Nephron (organoid): ENCODE data around the gene FAM131C.

Experiments
- H3K27ac Mint-ChIP-seq, 3 experiments: 2 replicates each; pipeline ENCODE4 v1.8.0; 2020; ENCODE audit warnings: mixed read lengths in 3 of 3, mild to moderate bottlenecking in 2 of 3, moderate library complexity in 1 of 3
- H3K27me3 Mint-ChIP-seq: 2 replicates; pipeline ENCODE4 v1.8.0; 2021; ENCODE audit warnings: low read depth, mild to moderate bottlenecking, moderate library complexity, mixed read lengths
- H3K36me3 Mint-ChIP-seq: 2 replicates; pipeline ENCODE4 v1.8.0; 2020; ENCODE audit warnings: low read depth, mixed read lengths
- H3K4me1 Mint-ChIP-seq: 2 replicates; pipeline ENCODE4 v1.8.0; 2020; ENCODE audit warnings: mixed read lengths
- H3K4me3 Mint-ChIP-seq, 3 experiments: 2 replicates each; pipeline ENCODE4 v1.8.0; 2020; ENCODE audit warnings: mild to moderate bottlenecking in 3 of 3, mixed read lengths in 3 of 3, moderate library complexity in 2 of 3
- H3K9me3 Mint-ChIP-seq: 2 replicates; pipeline ENCODE4 v1.8.0; 2020; ENCODE audit warnings: mixed read lengths
- TF ChIP-seq, protein P1 (sequence below), 3 experiments: fragments of 200-600 bp; sonication (generic); IDR thresholded peaks; one replicate each; pipeline ENCODE4 v1.5.0; 2021; ENCODE audit warnings: antibody characterized with exemption in 3 of 3; ENCODE audit not compliant: unreplicated experiment in 3 of 3

Gene FAM131C

GRCh38 chr1:16119926-16120325, 46.5 kb upstream of the FAM131C start:
- TF ChIP-seq, protein P1, sequence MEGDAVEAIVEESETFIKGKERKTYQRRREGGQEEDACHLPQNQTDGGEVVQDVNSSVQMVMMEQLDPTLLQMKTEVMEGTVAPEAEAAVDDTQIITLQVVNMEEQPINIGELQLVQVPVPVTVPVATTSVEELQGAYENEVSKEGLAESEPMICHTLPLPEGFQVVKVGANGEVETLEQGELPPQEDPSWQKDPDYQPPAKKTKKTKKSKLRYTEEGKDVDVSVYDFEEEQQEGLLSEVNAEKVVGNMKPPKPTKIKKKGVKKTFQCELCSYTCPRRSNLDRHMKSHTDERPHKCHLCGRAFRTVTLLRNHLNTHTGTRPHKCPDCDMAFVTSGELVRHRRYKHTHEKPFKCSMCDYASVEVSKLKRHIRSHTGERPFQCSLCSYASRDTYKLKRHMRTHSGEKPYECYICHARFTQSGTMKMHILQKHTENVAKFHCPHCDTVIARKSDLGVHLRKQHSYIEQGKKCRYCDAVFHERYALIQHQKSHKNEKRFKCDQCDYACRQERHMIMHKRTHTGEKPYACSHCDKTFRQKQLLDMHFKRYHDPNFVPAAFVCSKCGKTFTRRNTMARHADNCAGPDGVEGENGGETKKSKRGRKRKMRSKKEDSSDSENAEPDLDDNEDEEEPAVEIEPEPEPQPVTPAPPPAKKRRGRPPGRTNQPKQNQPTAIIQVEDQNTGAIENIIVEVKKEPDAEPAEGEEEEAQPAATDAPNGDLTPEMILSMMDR (IDR thresholded peaks at IDR 0.05; ENCODE audit: unreplicated experiment in 3 of 3): no peak
- Mint-ChIP-seq H3K4me3 (no peak overlapping the region), H3K9me3 (no peaks in the 10 kb centered on the region), H3K4me1 (peaks cover 51% of the 10 kb centered on the region), H3K27ac (no peak overlapping the region), H3K36me3 (peaks cover 10% of the 10 kb centered on the region), H3K27me3 (peaks cover 4% of the 10 kb centered on the region)

DNA sequence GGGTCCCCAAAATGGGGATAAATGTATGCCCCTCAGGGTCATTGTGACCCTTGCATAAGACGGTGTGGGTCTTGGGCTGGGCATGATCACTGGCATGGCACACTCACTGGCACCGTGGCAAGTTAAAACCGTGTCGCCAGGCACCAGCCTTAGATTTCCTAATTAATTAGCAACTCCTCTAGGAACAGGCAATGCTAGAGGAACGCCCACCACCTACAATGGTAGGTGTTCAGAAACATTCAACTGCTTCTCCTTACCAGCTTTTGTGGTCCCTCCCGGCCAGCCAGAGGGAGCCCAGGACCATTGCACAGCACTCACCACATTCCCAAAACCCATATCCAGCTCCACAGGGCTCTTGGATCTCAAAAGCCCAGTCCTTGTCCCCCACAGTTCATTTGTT, 46.1 kb upstream of the FAM131C start:
- peaks cover 4% of the 10 kb centered on the region for H3K27me3 Mint-ChIP-seq
- H3K4me3 Mint-ChIP-seq: no peak overlapping the region
- TF ChIP-seq, protein P1 (IDR thresholded peaks at IDR 0.05; ENCODE audit: unreplicated experiment in 3 of 3): no peak
- H3K9me3 Mint-ChIP-seq: no peaks in the 10 kb centered on the region
- peaks cover 7% of the 10 kb centered on the region for H3K36me3 Mint-ChIP-seq
- H3K27ac Mint-ChIP-seq: peak overlapping the region in 1 of 3 experiments; percentile 20
- peaks cover 47% of the 10 kb centered on the region for H3K4me1 Mint-ChIP-seq

DNA sequence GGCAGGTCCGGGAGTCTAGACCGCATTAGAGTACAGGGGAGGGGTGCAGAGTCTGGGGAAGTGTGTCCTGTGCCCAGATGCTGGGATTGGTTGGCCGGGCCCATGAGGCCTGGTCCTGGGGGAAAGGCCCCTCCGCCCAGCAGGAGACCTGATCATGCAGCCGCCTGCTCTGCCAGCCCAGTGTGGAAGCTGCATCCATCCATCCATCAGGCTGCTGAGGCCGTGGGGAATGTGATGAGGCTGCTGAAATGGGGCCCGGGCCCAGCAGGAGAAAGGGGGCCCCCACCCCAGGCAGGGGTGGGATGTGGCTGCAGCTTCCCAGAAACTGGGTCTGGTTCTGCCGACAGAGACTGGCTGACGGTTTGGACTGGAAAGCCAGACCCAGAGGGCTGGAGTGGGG, 45.3 kb upstream of the FAM131C start:
- no peaks in the 10 kb centered on the region for H3K9me3 Mint-ChIP-seq
- H3K27ac Mint-ChIP-seq: no peak overlapping the region
- H3K27me3 Mint-ChIP-seq: peaks cover 4% of the 10 kb centered on the region
- H3K4me1 Mint-ChIP-seq: peaks cover 39% of the 10 kb centered on the region
- peaks cover 1% of the 10 kb centered on the region for H3K36me3 Mint-ChIP-seq
- H3K4me3 Mint-ChIP-seq: no peak overlapping the region
- TF ChIP-seq, protein P1 (IDR thresholded peaks at IDR 0.05; ENCODE audit: unreplicated experiment in 3 of 3): no peak

GRCh38 chr1:16117936-16118335, 44.5 kb upstream of the FAM131C start:
- peaks cover 34% of the 10 kb centered on the region for H3K4me1 Mint-ChIP-seq
- H3K4me3 Mint-ChIP-seq: no peak overlapping the region
- no peaks in the 10 kb centered on the region for H3K9me3 Mint-ChIP-seq
- H3K27me3 Mint-ChIP-seq: peaks cover 4% of the 10 kb centered on the region
- H3K36me3 Mint-ChIP-seq: no peaks in the 10 kb centered on the region
- peak overlapping the region in 2 of 3 experiments; percentile 66 to 72 for H3K27ac Mint-ChIP-seq
- TF ChIP-seq, protein P1 (IDR thresholded peaks at IDR 0.05; ENCODE audit: unreplicated experiment in 3 of 3): no peak

DNA sequence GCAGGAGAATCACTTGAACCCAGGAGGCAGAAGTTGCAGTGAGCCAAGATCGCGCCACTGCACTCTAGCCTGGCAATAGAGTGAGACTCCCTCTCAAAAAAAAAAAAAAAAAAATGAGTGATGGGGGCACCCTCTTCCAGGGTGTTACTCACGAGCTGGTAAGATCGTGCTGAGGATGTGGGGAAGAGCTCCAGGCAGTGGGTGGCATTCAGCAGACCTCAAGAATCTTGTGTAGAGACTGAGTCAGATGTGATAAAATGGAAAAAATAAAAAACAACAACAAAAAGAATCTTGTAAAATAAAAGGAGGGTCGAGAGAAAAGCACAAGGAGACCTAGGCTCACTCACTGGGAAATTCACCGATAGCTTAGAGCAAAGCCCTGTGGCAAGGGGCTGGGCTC, 43.9 kb upstream of the FAM131C start:
- Mint-ChIP-seq H3K36me3 (no peaks in the 10 kb centered on the region), H3K9me3 (no peaks in the 10 kb centered on the region), H3K27me3 (peaks cover 4% of the 10 kb centered on the region), H3K4me1 (peaks cover 30% of the 10 kb centered on the region), H3K4me3 (no peak overlapping the region), H3K27ac (peak overlapping the region in 2 of 3 experiments; percentile 66 to 72)
- TF ChIP-seq, protein P1 (IDR thresholded peaks at IDR 0.05; ENCODE audit: unreplicated experiment in 3 of 3): no peak

DNA sequence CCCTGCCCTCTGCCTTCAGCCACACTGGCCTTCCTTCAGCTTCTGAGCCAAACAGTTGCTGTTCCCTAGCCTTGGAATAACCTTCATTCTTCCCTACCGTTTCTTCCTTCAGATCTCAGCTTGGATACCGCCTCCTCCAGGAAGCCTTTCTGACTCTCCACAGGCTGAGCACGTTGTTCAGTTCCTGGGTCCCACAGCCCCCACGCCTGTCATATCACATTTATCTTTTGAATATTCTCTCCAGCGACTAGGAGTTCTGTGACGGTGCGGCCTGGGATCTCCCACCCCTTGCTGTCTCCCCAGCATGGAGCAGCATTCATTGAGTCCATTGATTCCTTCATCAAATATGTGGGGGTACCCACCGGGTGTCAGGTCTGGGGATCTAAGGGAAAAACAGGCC, 43.2 kb upstream of the FAM131C start:
- no peak overlapping the region for H3K4me3 Mint-ChIP-seq
- H3K4me1 Mint-ChIP-seq: peaks cover 28% of the 10 kb centered on the region
- H3K9me3 Mint-ChIP-seq: no peaks in the 10 kb centered on the region

More for the DNA sequence above, 43.2 kb upstream of the FAM131C start:
- Mint-ChIP-seq H3K27me3 (peaks cover 4% of the 10 kb centered on the region), H3K36me3 (no peaks in the 10 kb centered on the region), H3K27ac (peak overlapping the region; percentile 24 to 85 (median 73))
- TF ChIP-seq, protein P1 (IDR thresholded peaks at IDR 0.05; ENCODE audit: unreplicated experiment in 3 of 3): no peak
